ENCODE results near the gene GNGT2. TPM values are rescaled to one million over a fixed set of nuclear protein-coding genes. Genes with fewer than 3 reads are reported as not detected.

GNGT2 gene
- polyA plus RNA-seq, 1 of the 3 experiments (the other 2 are of a cell fraction) = 11.0 TPM

GRCh38 chr17:49216953-49217650, 6.7 kb upstream of the GNGT2 start:
- Histone ChIP-seq H3K4me3 (ENCODE audit: low read depth in 2 of 2, low read length in 1 of 2) (no peak overlapping the region), H2AFZ (ENCODE audit: low read depth) (no peak overlapping the region), H3K27ac (ENCODE audit: low read depth in 2 of 2, low read length in 1 of 2) (no peak overlapping the region), H4K20me1 (ENCODE audit: insufficient read depth) (no peaks in the 10 kb centered on the region), H3K36me3 (replicated peaks in 1 of 2; ENCODE audit: control insufficient read depth in 1 of 2, insufficient read depth in 2 of 2, low read length in 1 of 2) (no peaks in the 10 kb centered on the region), H3K4me2 (no peak overlapping the region), H3K79me2 (ENCODE audit: insufficient read depth) (no peaks in the 10 kb centered on the region), H3K9me2 (no peaks in the 10 kb centered on the region), H3K9me3 (no peaks in the 10 kb centered on the region), H3K4me1 (ENCODE audit: control insufficient read depth in 1 of 2, insufficient read depth in 2 of 2, low read depth in 1 of 2, low read length in 1 of 2) (no peaks in the 10 kb centered on the region), H3K27me3 (ENCODE audit: insufficient read depth) (no peaks in the 10 kb centered on the region; the same call in 1 of the 2 replicates), H3K9ac (no peak overlapping the region), H3F3A (replicated peaks; ENCODE audit: insufficient read depth) (peaks cover 3% of the 10 kb centered on the region)
- ChIA-PET CTCF (interaction anchor here (1.1 to 9.5 kb wide), 2 partner anchors 10 to 191 kb away, joined by 3 to 105 read pairs; partner anchors contain the start of gene PHOSPHO1), POLR2A (no interaction called here)
- 63% methylated on average over 11 of the region's 11 CpGs for WGBS (ENCODE audit: low lambda C conversion rate)
- TF ChIP-seq GABPA (IDR thresholded peaks at IDR 0.05; ENCODE audit: low read depth) = no peak
- no peak for TF ChIP-seq RAD21 (IDR thresholded peaks at IDR 0.05; ENCODE audit: low read length)
- no peak for TF ChIP-seq MEF2A (IDR thresholded peaks at IDR 0.05; ENCODE audit: borderline replicate concordance, low read depth)
- TF ChIP-seq MAX (IDR thresholded peaks at IDR 0.05; ENCODE audit: low read depth) = no peak
- no peak for TF ChIP-seq YY1 (IDR thresholded peaks at IDR 0.05; ENCODE audit: low read depth)
- TF ChIP-seq SMC3 (IDR thresholded peaks at IDR 0.05; ENCODE audit: low read depth, low read length) = no peak
- peak; percentile 40 for DNase-seq

DNA sequence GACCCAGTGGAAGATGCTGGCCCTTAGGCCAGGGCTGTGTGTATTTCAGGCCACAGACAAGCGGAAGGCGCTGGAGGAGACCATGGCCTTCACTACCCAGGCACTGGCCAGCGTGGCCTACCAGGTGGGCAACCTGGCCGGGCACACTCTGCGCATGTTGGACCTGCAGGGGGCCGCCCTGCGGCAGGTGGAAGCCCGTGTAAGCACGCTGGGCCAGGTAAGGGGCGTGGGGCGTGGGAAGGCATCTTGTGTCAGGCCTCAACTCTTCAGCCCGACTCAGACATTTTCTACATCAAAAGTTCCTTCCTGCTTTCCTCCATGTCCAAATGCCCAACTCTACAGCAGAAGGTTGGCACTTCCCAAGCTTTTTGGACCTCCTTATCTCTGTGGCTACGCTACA, 6.1 kb upstream of the GNGT2 start:
- TF ChIP-seq CHD2 (IDR thresholded peaks at IDR 0.05; ENCODE audit: low read length, partially characterized antibody) (no peak), POLR2AphosphoS5 (IDR thresholded peaks at IDR 0.05; ENCODE audit: low read depth, low read length) (no peak), RCOR1 (IDR thresholded peaks at IDR 0.05; ENCODE audit: low read length) (no peak), RXRA (IDR thresholded peaks at IDR 0.05; ENCODE audit: borderline replicate concordance, low read depth) (no peak), TAF1 (IDR thresholded peaks at IDR 0.05; ENCODE audit: borderline replicate concordance, low read depth, low read length) (no peak), FOSL2 (IDR thresholded peaks at IDR 0.05; ENCODE audit: borderline replicate concordance, low read depth) (no peak), MXI1 (IDR thresholded peaks at IDR 0.05; ENCODE audit: low read depth, low read length) (no peak), RFX5 (IDR thresholded peaks at IDR 0.05; ENCODE audit: low read length) (no peak), NFIC (IDR thresholded peaks at IDR 0.05; ENCODE audit: borderline replicate concordance) (no peak), SIN3A (IDR thresholded peaks at IDR 0.05; ENCODE audit: borderline replicate concordance, low read depth, low read length) (no peak), ELF1 (IDR thresholded peaks at IDR 0.05) (no peak), GATA2 (CRISPR knock-in tag; IDR thresholded peaks at IDR 0.05) (no peak), EP300 (IDR thresholded peaks at IDR 0.05; ENCODE audit: borderline replicate concordance in 1 of 2, low read depth in 1 of 2, low read length in 1 of 2) (no peak), EZH2phosphoT487 (IDR thresholded peaks at IDR 0.05; ENCODE audit: borderline replicate concordance, low read depth) (no peak)
- TF ChIP-seq, protein P1, sequence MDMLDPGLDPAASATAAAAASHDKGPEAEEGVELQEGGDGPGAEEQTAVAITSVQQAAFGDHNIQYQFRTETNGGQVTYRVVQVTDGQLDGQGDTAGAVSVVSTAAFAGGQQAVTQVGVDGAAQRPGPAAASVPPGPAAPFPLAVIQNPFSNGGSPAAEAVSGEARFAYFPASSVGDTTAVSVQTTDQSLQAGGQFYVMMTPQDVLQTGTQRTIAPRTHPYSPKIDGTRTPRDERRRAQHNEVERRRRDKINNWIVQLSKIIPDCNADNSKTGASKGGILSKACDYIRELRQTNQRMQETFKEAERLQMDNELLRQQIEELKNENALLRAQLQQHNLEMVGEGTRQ (IDR thresholded peaks at IDR 0.05; ENCODE audit: borderline replicate concordance, low read depth, low read length) = no peak
- no peaks in the 10 kb centered on the region for H4K20me1 ChIP-seq (ENCODE audit: insufficient read depth)
- ChIA-PET CTCF (interaction anchor here (9.5 kb wide), 1 partner anchor 11 kb away, joined by 105 read pairs; the partner anchor contains the start of gene PHOSPHO1), POLR2A (no interaction called here)
- H3K27ac ChIP-seq (ENCODE audit: low read depth in 2 of 2, low read length in 1 of 2) = no peak overlapping the region
- H3F3A ChIP-seq (replicated peaks; ENCODE audit: insufficient read depth) = peaks cover 9% of the 10 kb centered on the region
- 88% methylated on average over 13 of the region's 13 CpGs for WGBS (ENCODE audit: low lambda C conversion rate)
- no peaks in the 10 kb centered on the region for H3K79me2 ChIP-seq (ENCODE audit: insufficient read depth)
- no peak overlapping the region for H2AFZ ChIP-seq (ENCODE audit: low read depth)
- H3K36me3 ChIP-seq (replicated peaks in 1 of 2; ENCODE audit: control insufficient read depth in 1 of 2, insufficient read depth in 2 of 2, low read length in 1 of 2) = no peaks in the 10 kb centered on the region
- H3K9me3 ChIP-seq = no peaks in the 10 kb centered on the region
- no peak overlapping the region for H3K4me3 ChIP-seq (ENCODE audit: low read depth in 2 of 2, low read length in 1 of 2)
- no peaks in the 10 kb centered on the region; the same call in 1 of the 2 replicates for H3K27me3 ChIP-seq (ENCODE audit: insufficient read depth)
- no peak overlapping the region for H3K4me2 ChIP-seq
- no peak overlapping the region for H3K9ac ChIP-seq
- DNase-seq = no peak
- no peaks in the 10 kb centered on the region for H3K9me2 ChIP-seq
- no peaks in the 10 kb centered on the region for H3K4me1 ChIP-seq (ENCODE audit: control insufficient read depth in 1 of 2, insufficient read depth in 2 of 2, low read depth in 1 of 2, low read length in 1 of 2)

Measured in SK-N-SH (cell line).